Common myeloid progenitor, CD34-positive (primary cell): ENCODE data around the gene PLEKHG4B.

Experiments
- CTCF ChIA-PET: fragments of 350-600 bp; sonication (Branson Sonifier 250); formaldehyde crosslinking; loops from one replicate; lab custom pipeline; 2021; ENCODE audit warnings: antibody characterized with exemption; lab: Charles Lee
- POLR2A ChIA-PET: fragments of 350-600 bp; sonication (Branson Sonifier 250); formaldehyde crosslinking; loops from one replicate; lab custom pipeline; 2021; ENCODE audit warnings: antibody characterized with exemption; lab: Charles Lee
- DNase-seq, 3 donors: peaks; one replicate each; pipeline versions ENCODE4 v3.0.0 to v3.0.0-alpha.2; 2013
- H3K27ac ChIP-seq, 2 experiments: 1 replicate in 1 of 2; 2 replicates in 1 of 2; pipeline ENCODE4 v1.7.0; 2013; ENCODE audit warnings: inconsistent platforms in 2 of 2, low read length in 2 of 2, mild to moderate bottlenecking in 2 of 2, low read depth in 1 of 2, moderate library complexity in 1 of 2; ENCODE audit not compliant: severe bottlenecking in 2 of 2, insufficient read depth in 1 of 2, poor library complexity in 1 of 2
- H3K27me3 ChIP-seq, 5 experiments: replicated peaks in 2 of 5; 1 replicate in 3 of 5; 2 replicates in 2 of 5; pipeline versions ENCODE4 v1.6.1 to v1.7.0; 2013; ENCODE audit warnings: low read length in 4 of 5, mild to moderate bottlenecking in 2 of 5, moderate library complexity in 2 of 5, inconsistent platforms in 1 of 5; ENCODE audit not compliant: insufficient read depth in 5 of 5, control insufficient read depth in 4 of 5
- H3K36me3 ChIP-seq, 4 experiments: 1 replicate in 2 of 4; 2 replicates in 2 of 4; pipeline versions ENCODE4 v1.6.1 to v1.7.0; 2013; ENCODE audit warnings: low read length in 3 of 4, control low read depth in 1 of 4, mild to moderate bottlenecking in 1 of 4; ENCODE audit not compliant: control insufficient read depth in 4 of 4, insufficient read depth in 4 of 4
- H3K4me1 ChIP-seq, 4 experiments: 1 replicate in 3 of 4; 2 replicates in 1 of 4; pipeline versions ENCODE4 v1.6.1 to v1.7.1; 2013; ENCODE audit warnings: low read length in 3 of 4, mild to moderate bottlenecking in 3 of 4, control low read depth in 1 of 4, inconsistent platforms in 1 of 4, moderate library complexity in 1 of 4; ENCODE audit not compliant: control insufficient read depth in 4 of 4, insufficient read depth in 4 of 4; ENCODE audit errors: control extremely low read depth in 1 of 4
- H3K4me3 ChIP-seq, 7 experiments: 1 replicate in 4 of 7; 2 replicates in 3 of 7; pipeline versions ENCODE4 v1.5.1 to v1.7.0; 2013; ENCODE audit warnings: mild to moderate bottlenecking in 7 of 7, low read length in 6 of 7, moderate library complexity in 6 of 7, inconsistent platforms in 2 of 7, low read depth in 2 of 7, control low read depth in 1 of 7; ENCODE audit not compliant: insufficient read depth in 4 of 7, control insufficient read depth in 1 of 7; ENCODE audit errors: extremely low read depth in 1 of 7
- H3K9me3 ChIP-seq, 5 experiments: 1 replicate in 4 of 5; 2 replicates in 1 of 5; pipeline versions ENCODE4 v1.6.1 to v1.7.1; 2013; ENCODE audit warnings: low read length in 4 of 5, mild to moderate bottlenecking in 2 of 5, inconsistent platforms in 1 of 5, low read depth in 1 of 5, moderate library complexity in 1 of 5; ENCODE audit not compliant: control insufficient read depth in 4 of 5, insufficient read depth in 2 of 5; ENCODE audit errors: control extremely low read depth in 1 of 5
- WGBS: methylation state at CpG from one replicate; pipeline ENCODE4 v1.1.5; 2013; ENCODE audit not compliant: insufficient coverage; 5-methylcytosine and 5-hydroxymethylcytosine counted together

Gene PLEKHG4B

GRCh38 chr5:149745-150485 is 57.9 kb downstream of the PLEKHG4B start:
- CTCF ChIA-PET: no interaction called here
- H3K27me3 ChIP-seq: no peaks in the 10 kb centered on the region
- H3K4me3 ChIP-seq: no peak overlapping the region
- POLR2A ChIA-PET: no interaction called here
- peaks cover 1 to 25% (median 10%) of the 10 kb centered on the region in 5 experiments for H3K9me3 ChIP-seq
- H3K27ac ChIP-seq: no peak overlapping the region
- no peak for DNase-seq
- H3K4me1 ChIP-seq: no peaks in the 10 kb centered on the region
- 100% methylated on average over 2 of the region's 6 CpGs for WGBS
- peaks cover 0 to 16% (median 0%) of the 10 kb centered on the region in 4 experiments for H3K36me3 ChIP-seq

GRCh38 chr5:150746-151145 is 58.8 kb downstream of the PLEKHG4B start:
- DNase-seq: no peak
- Histone ChIP-seq H3K4me1 (no peaks in the 10 kb centered on the region), H3K4me3 (no peak overlapping the region), H3K27me3 (no peaks in the 10 kb centered on the region), H3K9me3 (peaks cover 1 to 25% (median 10%) of the 10 kb centered on the region in 5 experiments), H3K36me3 (peaks cover 0 to 18% (median 0%) of the 10 kb centered on the region in 4 experiments), H3K27ac (no peak overlapping the region)
- WGBS: 95% methylated on average over 4 of the region's 4 CpGs
- ChIA-PET CTCF (no interaction called here), POLR2A (no interaction called here)

DNA sequence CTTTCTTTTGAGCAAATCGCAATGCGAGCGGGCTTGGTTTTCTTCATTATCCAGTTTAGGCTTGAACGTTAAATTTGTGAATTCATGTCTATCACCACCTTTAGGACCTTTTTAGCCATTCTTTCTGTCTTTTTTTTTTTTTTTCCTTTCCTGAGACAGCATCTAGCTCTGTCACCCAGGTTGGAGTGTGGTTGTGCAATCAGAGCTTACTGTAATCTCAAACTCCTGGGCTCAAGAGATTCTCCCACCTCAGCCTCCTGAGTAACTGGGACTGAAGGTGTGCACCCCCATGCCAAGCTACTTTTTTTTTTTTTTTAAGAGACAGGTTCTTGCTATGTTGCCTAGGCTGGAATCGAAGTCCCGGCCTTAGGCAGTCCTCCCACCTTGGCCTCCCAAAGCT is 60.1 kb downstream of the PLEKHG4B start:
- Histone ChIP-seq H3K27me3 (peaks cover 0 to 2% (median 0%) of the 10 kb centered on the region in 5 experiments), H3K9me3 (peaks cover 1 to 15% (median 5%) of the 10 kb centered on the region in 5 experiments), H3K36me3 (peaks cover 0 to 18% (median 0%) of the 10 kb centered on the region in 4 experiments), H3K4me1 (no peaks in the 10 kb centered on the region), H3K4me3 (no peak overlapping the region), H3K27ac (no peak overlapping the region)
- WGBS: 100% methylated on average over 3 of the region's 6 CpGs
- POLR2A ChIA-PET: no interaction called here
- DNase-seq: no peak
- CTCF ChIA-PET: no interaction called here

GRCh38 chr5:153256-153655 is 61.3 kb downstream of the PLEKHG4B start:
- Histone ChIP-seq H3K36me3 (peaks cover 0 to 11% (median 0%) of the 10 kb centered on the region in 4 experiments), H3K27ac (no peak overlapping the region), H3K27me3 (peaks cover 0 to 4% (median 0%) of the 10 kb centered on the region in 5 experiments), H3K4me3 (no peak overlapping the region), H3K4me1 (peaks cover 0 to under 1% (median 0%) of the 10 kb centered on the region in 4 experiments), H3K9me3 (peaks cover 0 to 3% (median 0%) of the 10 kb centered on the region in 5 experiments)
- 85% methylated on average over 4 of the region's 8 CpGs for WGBS
- POLR2A ChIA-PET: no interaction called here
- DNase-seq: no peak
- CTCF ChIA-PET: interaction anchor here (1.6 kb wide), 1 partner anchor 19 kb away, joined by 4 read pairs; no protein-coding TSS in a partner anchor

- Histone ChIP-seq H3K9me3 (no peaks in the 10 kb centered on the region), H3K27ac (no peak overlapping the region), H3K4me1 (peaks cover 0 to 10% (median 8%) of the 10 kb centered on the region in 4 experiments), H3K27me3 (peaks cover 0 to 4% (median 0%) of the 10 kb centered on the region in 5 experiments), H3K4me3 (no peak overlapping the region), H3K36me3 (peaks cover 0 to 11% (median 0%) of the 10 kb centered on the region in 4 experiments)
- DNase-seq: no peak
- CTCF ChIA-PET: interaction anchor here (1.6 kb wide), 1 partner anchor 18 kb away, joined by 4 read pairs; no protein-coding TSS in a partner anchor
- WGBS: 88% methylated on average over 10 of the region's 10 CpGs
- POLR2A ChIA-PET: no interaction called here
Measured at GRCh38 chr5:154236-154635, 62.3 kb downstream of the PLEKHG4B start.

- H3K9me3 ChIP-seq: no peaks in the 10 kb centered on the region
- peaks cover 0 to 16% (median 14%) of the 10 kb centered on the region in 4 experiments for H3K4me1 ChIP-seq
- 98% methylated on average over 17 of the region's 18 CpGs for WGBS
- CTCF ChIA-PET: no interaction called here
- no peak overlapping the region for H3K4me3 ChIP-seq
- POLR2A ChIA-PET: no interaction called here
- peaks cover 0 to 11% (median 0%) of the 10 kb centered on the region in 4 experiments for H3K36me3 ChIP-seq
- no peak for DNase-seq
- H3K27me3 ChIP-seq: peaks cover 0 to 6% (median 0%) of the 10 kb centered on the region in 5 experiments
- H3K27ac ChIP-seq: no peak overlapping the region
Measured at GRCh38 chr5:154826-155225, 62.9 kb downstream of the PLEKHG4B start.
